Endothelial cell of umbilical vein (primary cell): ENCODE data around the gene GAS7.

ENCODE experiments used
- CTCF ChIP-seq, 2 donors: IDR thresholded peaks; 1 replicate in 1 of 2; 2 replicates in 1 of 2; pipeline ENCODE4 v1.5.1; 2011; ENCODE audit warnings: low read length in 2 of 2, mild to moderate bottlenecking in 2 of 2, moderate library complexity in 2 of 2, control low read depth in 1 of 2, inconsistent platforms in 1 of 2, low read depth in 1 of 2; ENCODE audit not compliant: insufficient read depth in 1 of 2; ENCODE audit errors: extremely low read depth in 1 of 2
- GATA2 ChIP-seq: IDR thresholded peaks from 2 replicates; pipeline ENCODE4 v1.7.0; 2011; ENCODE audit warnings: low read depth, mild to moderate bottlenecking, moderate library complexity, mixed read lengths, low read length; ENCODE audit not compliant: insufficient read length, insufficient read depth
- JUN ChIP-seq: IDR thresholded peaks from 2 replicates; pipeline ENCODE4 v1.6.1; 2011; ENCODE audit warnings: borderline replicate concordance, low read depth; ENCODE audit not compliant: insufficient read length, insufficient read depth
- MYC ChIP-seq: IDR thresholded peaks from one replicate; pipeline ENCODE4 v1.6.1; 2011; ENCODE audit warnings: mild to moderate bottlenecking, low read depth, low read length
- POLR2A ChIP-seq: IDR thresholded peaks from 2 replicates; pipeline ENCODE4 v1.6.1; 2012; ENCODE audit warnings: low read depth, mild to moderate bottlenecking, control low read depth, low read length
- POLR2AphosphoS5 ChIP-seq: IDR thresholded peaks from 2 replicates; pipeline ENCODE4 v1.6.1; 2012; ENCODE audit warnings: low read depth, mild to moderate bottlenecking, control low read depth, low read length, moderate library complexity; ENCODE audit not compliant: insufficient read depth
- TF ChIP-seq, protein P1 (sequence below): IDR thresholded peaks from 2 replicates; pipeline ENCODE4 v1.6.1; 2011; ENCODE audit not compliant: insufficient read depth, insufficient read length

- TF ChIP-seq, protein P1, sequence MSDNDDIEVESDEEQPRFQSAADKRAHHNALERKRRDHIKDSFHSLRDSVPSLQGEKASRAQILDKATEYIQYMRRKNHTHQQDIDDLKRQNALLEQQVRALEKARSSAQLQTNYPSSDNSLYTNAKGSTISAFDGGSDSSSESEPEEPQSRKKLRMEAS = no peak
- TF ChIP-seq POLR2A = no peak
- no peak for TF ChIP-seq CTCF (IDR thresholded peaks at IDR 0.05; ENCODE audit: extremely low read depth in 1 of 2, insufficient read depth in 1 of 2, low read depth in 1 of 2, low read length in 2 of 2)
- no peak for TF ChIP-seq MYC
- no peak for TF ChIP-seq GATA2
- no peak for TF ChIP-seq POLR2AphosphoS5
- TF ChIP-seq JUN = no peak
Measured at GRCh38 chr17:10241781-10242180, 43.4 kb upstream of the GAS7 start.
